Heart left ventricle (tissue), 13 donors: ENCODE data around the gene UBXN1.

ENCODE experiments used
- POLR2A ChIP-seq, 2 donors: fragments of 450-650 bp; IDR thresholded peaks; one replicate each; pipeline ENCODE4 v1.6.1; 2017; ENCODE audit warnings: antibody characterized with exemption in 2 of 2, mild to moderate bottlenecking in 2 of 2, moderate library complexity in 2 of 2
- TF ChIP-seq, protein P1 (sequence below), 12 donors: fragments of 200-600 bp; sonication (generic) in 4 of 12; IDR thresholded peaks; one replicate each; pipeline versions ENCODE4 v1.5.0 to v1.8.0; 2018 to 2022; ENCODE audit warnings: antibody characterized with exemption in 12 of 12, mild to moderate bottlenecking in 5 of 12
- donor health status: ischemic (EF 13 %, LVEDD 7.1; RV severe dilation, severe dysfunction).
- donor health status: DM: no; HTN: yes; CAD: no.
- donor health status: DM: no; HTN: no; CAD: no.
- donor health status: ischemic (EF 25% LVEDD 6.9; RV normal size, moderate dysfunction).
- donor health status: ischemic (EF 25% LVEDD 5.7; RV mildly dilated, moderate dysfunction).
- donor health status: ischemic (EF 35%, LVEDD 5.7; RV mildly dilated, moderate dysfunction).
- donor health status: nonischemic (EF 11% LVEDD 7.7; RV severe dilation, severe dysfunction).
- donor health status: DM: yes; HTN: yes; CAD: no.
- donor health status: PGD.
- donor health status: ischemic (EF 29% LVEDD 5.4; RV normal size, mild dysfunction).
- donor health status: nonischemic (EF 23%, LVEDD 6.1; RV moderate dilation, normal function).

GRCh38 chr11:62648967-62649364 lies 29.9 kb downstream of the UBXN1 start:
- TF ChIP-seq, protein P1, sequence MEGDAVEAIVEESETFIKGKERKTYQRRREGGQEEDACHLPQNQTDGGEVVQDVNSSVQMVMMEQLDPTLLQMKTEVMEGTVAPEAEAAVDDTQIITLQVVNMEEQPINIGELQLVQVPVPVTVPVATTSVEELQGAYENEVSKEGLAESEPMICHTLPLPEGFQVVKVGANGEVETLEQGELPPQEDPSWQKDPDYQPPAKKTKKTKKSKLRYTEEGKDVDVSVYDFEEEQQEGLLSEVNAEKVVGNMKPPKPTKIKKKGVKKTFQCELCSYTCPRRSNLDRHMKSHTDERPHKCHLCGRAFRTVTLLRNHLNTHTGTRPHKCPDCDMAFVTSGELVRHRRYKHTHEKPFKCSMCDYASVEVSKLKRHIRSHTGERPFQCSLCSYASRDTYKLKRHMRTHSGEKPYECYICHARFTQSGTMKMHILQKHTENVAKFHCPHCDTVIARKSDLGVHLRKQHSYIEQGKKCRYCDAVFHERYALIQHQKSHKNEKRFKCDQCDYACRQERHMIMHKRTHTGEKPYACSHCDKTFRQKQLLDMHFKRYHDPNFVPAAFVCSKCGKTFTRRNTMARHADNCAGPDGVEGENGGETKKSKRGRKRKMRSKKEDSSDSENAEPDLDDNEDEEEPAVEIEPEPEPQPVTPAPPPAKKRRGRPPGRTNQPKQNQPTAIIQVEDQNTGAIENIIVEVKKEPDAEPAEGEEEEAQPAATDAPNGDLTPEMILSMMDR (IDR thresholded peaks at IDR 0.05), result no peak
- no peak for TF ChIP-seq POLR2A (IDR thresholded peaks at IDR 0.05)
